ENCODE results near the gene PTPRJ. TPM values are rescaled to one million over a fixed set of nuclear protein-coding genes. Genes with fewer than 3 reads are reported as not detected.
A peak's percentile ranks its signal among the peaks of the same experiment; 100 is the strongest.

Gene PTPRJ
- total and polyA plus RNA-seq, 2 donors (not counting 3 experiments of a cell fraction or from before 2014, with no cell fraction given), result 3.1 to 7.7 TPM

- H3K4me1 ChIP-seq (ENCODE audit: control insufficient read depth, extremely low read depth, insufficient read depth, low read length), result peaks cover 6% of the 10 kb centered on the region
- CTCF ChIA-PET, result interaction anchor here (0.7 to 1.1 kb wide), 2 partner anchors 52 to 235 kb away, joined by 3 to 5 read pairs; no protein-coding TSS in a partner anchor
- no peaks in the 10 kb centered on the region for H3K36me3 ChIP-seq (ENCODE audit: control insufficient read depth in 2 of 2, extremely low read depth in 1 of 2, insufficient read depth in 2 of 2, low read length in 2 of 2)
- H3K27ac ChIP-seq (ENCODE audit: insufficient read depth, low read depth, low read length), result peak overlapping the region; percentile 12
- no TSS peak for BruUV-seq (replicated peaks)
- POLR2A ChIA-PET, result no interaction called here
- H3K9ac ChIP-seq (replicated peaks; ENCODE audit: extremely low read depth, insufficient read depth, low read length), result no peak overlapping the region
- no peak overlapping the region for H3K4me3 ChIP-seq (replicated peaks in 1 of 3; ENCODE audit: insufficient read depth in 1 of 3, low read depth in 1 of 3, low read length in 3 of 3)
- intact Hi-C loops (cut with micrococcal nuclease) (loop anchor here (5.0 to 10.0 kb wide), 3 partner anchors 138 to 1358 kb away; partner anchors contain the start of gene OR4S1), dilution Hi-C loops (cut with MboI; ENCODE audit: extremely low pct_ligation_motif_present, low sequenced_read_pairs) (no loop called here)
- FAIRE-seq (no peak), DNase-seq (ENCODE audit: low read depth, low spot score) (no peak)
- H3K27me3 ChIP-seq (ENCODE audit: control insufficient read depth in 2 of 2, insufficient read depth in 2 of 2, low read length in 2 of 2), result no peaks in the 10 kb centered on the region
- H3K79me2 ChIP-seq (ENCODE audit: control insufficient read depth, insufficient read depth, low read length), result no peaks in the 10 kb centered on the region
- no peaks in the 10 kb centered on the region for H3K9me1 ChIP-seq (replicated peaks; ENCODE audit: control insufficient read depth, extremely low read depth, insufficient read depth, low read length)
- H3K9me3 ChIP-seq (replicated peaks; ENCODE audit: control insufficient read depth, insufficient read depth, low read length), result no peaks in the 10 kb centered on the region
- no peak overlapping the region for H2AFZ ChIP-seq (ENCODE audit: low read depth, low read length)
- H3K4me2 ChIP-seq (ENCODE audit: insufficient read depth, low read length), result no peak overlapping the region
- no peak for TF ChIP-seq POLR2A (IDR thresholded peaks at IDR 0.05; ENCODE audit: low read depth, low read length)
- TF ChIP-seq JUN (IDR thresholded peaks at IDR 0.05; ENCODE audit: borderline replicate concordance, insufficient read depth, insufficient read length, low read depth), result no peak
- no peak for TF ChIP-seq POLR2AphosphoS5 (IDR thresholded peaks at IDR 0.05; ENCODE audit: insufficient read depth, low read depth, low read length)
- TF ChIP-seq, protein P1, sequence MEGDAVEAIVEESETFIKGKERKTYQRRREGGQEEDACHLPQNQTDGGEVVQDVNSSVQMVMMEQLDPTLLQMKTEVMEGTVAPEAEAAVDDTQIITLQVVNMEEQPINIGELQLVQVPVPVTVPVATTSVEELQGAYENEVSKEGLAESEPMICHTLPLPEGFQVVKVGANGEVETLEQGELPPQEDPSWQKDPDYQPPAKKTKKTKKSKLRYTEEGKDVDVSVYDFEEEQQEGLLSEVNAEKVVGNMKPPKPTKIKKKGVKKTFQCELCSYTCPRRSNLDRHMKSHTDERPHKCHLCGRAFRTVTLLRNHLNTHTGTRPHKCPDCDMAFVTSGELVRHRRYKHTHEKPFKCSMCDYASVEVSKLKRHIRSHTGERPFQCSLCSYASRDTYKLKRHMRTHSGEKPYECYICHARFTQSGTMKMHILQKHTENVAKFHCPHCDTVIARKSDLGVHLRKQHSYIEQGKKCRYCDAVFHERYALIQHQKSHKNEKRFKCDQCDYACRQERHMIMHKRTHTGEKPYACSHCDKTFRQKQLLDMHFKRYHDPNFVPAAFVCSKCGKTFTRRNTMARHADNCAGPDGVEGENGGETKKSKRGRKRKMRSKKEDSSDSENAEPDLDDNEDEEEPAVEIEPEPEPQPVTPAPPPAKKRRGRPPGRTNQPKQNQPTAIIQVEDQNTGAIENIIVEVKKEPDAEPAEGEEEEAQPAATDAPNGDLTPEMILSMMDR (IDR thresholded peaks at IDR 0.05; ENCODE audit: extremely low read depth in 1 of 2, insufficient read depth in 1 of 2, low read depth in 1 of 2, low read length in 2 of 2), result no peak
- no peak for TF ChIP-seq FOS (IDR thresholded peaks at IDR 0.05; ENCODE audit: borderline replicate concordance, insufficient read depth, low read length)
- TF ChIP-seq EZH2 (IDR thresholded peaks at IDR 0.05; ENCODE audit: borderline replicate concordance, low read depth, low read length, severe bottlenecking), result no peak
- TF ChIP-seq MAX (IDR thresholded peaks at IDR 0.05; ENCODE audit: insufficient read depth, insufficient read length), result no peak
- no peak for TF ChIP-seq GATA2 (IDR thresholded peaks at IDR 0.05; ENCODE audit: insufficient read depth, insufficient read length, low read depth, low read length)
- no peak for TF ChIP-seq MYC (IDR thresholded peaks at IDR 0.05; ENCODE audit: low read depth, low read length)
- H4K20me1 ChIP-seq (replicated peaks; ENCODE audit: control insufficient read depth, extremely low read depth, insufficient read depth, low read length), result no peaks in the 10 kb centered on the region
Measured at GRCh38 chr11:48169717-48170116, 189.4 kb downstream of the PTPRJ start.

Data from endothelial cell of umbilical vein (primary cell).